Activated T-cell treated with anti-CD3 and anti-CD28 coated beads, Interleukin-2, amount 50 U/mL, for 72 hours (primary cell): ENCODE data around the gene OPCML. TPM values are rescaled to one million over a fixed set of nuclear protein-coding genes. Genes with fewer than 3 reads are reported as not detected.

Source experiments
- ATAC-seq, 2 donors: fragments of 150-1000 bp; cut with Tn5 transposase; replicated peaks in 1 of 2; 2 replicates each; pipeline ENCODE4 v1.10.0; 2021; ENCODE audit warnings: moderate library complexity in 2 of 2, mild to moderate bottlenecking in 1 of 2
- DNase-seq, 2 donors: peaks; one replicate each; pipeline ENCODE4 v3.0.0; 2021 to 2022; ENCODE audit warnings: mixed read lengths in 1 of 2
- H3K27ac Mint-ChIP-seq: one replicate; pipeline ENCODE4 v1.8.0; 2022; ENCODE audit warnings: mild to moderate bottlenecking, moderate library complexity, mixed read lengths
- H3K27me3 Mint-ChIP-seq: one replicate; pipeline ENCODE4 v1.8.0; 2022; ENCODE audit warnings: low read depth, mixed read lengths
- H3K36me3 Mint-ChIP-seq, 2 donors: one replicate each; pipeline ENCODE4 v1.8.0; 2022; ENCODE audit warnings: mixed read lengths in 2 of 2, mild to moderate bottlenecking in 1 of 2; ENCODE audit not compliant: insufficient read depth in 2 of 2
- H3K4me1 Mint-ChIP-seq: one replicate; pipeline ENCODE4 v1.8.0; 2022; ENCODE audit warnings: low read depth, mixed read lengths
- H3K4me3 Mint-ChIP-seq, 2 donors: one replicate each; pipeline ENCODE4 v1.8.0; 2022; ENCODE audit warnings: mild to moderate bottlenecking in 2 of 2, mixed read lengths in 2 of 2, moderate library complexity in 2 of 2
- H3K9me3 Mint-ChIP-seq, 2 donors: one replicate each; pipeline ENCODE4 v1.8.0; 2022; ENCODE audit warnings: mixed read lengths in 2 of 2
- total RNA-seq, 2 donors: library from RNA; stranded (reverse); gene quantifications; one replicate each; pipeline ENCODE4 v1.2.3, GENCODE V29; 2022

OPCML gene
- total RNA-seq, 2 donors from 2014 or later = not detected

DNA sequence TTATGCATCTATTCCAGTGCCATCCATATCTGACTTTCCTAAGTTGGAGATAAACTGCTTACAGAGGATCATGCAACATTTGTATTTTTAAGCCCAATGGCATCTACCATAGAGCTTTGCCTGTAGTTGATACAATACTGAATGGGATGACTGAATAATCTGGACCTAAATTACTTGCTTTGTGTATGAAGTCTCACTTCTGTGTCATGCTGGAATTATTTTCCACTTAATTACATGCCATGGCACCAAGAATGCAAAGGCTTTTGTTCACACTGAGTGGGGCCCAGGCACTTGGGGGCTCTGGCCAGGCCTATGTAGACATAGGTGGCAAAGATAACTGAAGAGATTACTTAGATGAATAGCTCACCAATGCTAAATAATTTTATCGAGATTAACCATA, 51.6 kb downstream of the OPCML start:
- no peak for DNase-seq
- H3K36me3 Mint-ChIP-seq = no peaks in the 10 kb centered on the region
- H3K4me1 Mint-ChIP-seq = no peaks in the 10 kb centered on the region
- H3K27ac Mint-ChIP-seq = no peak overlapping the region
- no peaks in the 10 kb centered on the region for H3K27me3 Mint-ChIP-seq
- no peak for ATAC-seq
- H3K9me3 Mint-ChIP-seq = peaks cover 7% of the 10 kb centered on the region in 2 donors
- H3K4me3 Mint-ChIP-seq = no peak overlapping the region

DNA sequence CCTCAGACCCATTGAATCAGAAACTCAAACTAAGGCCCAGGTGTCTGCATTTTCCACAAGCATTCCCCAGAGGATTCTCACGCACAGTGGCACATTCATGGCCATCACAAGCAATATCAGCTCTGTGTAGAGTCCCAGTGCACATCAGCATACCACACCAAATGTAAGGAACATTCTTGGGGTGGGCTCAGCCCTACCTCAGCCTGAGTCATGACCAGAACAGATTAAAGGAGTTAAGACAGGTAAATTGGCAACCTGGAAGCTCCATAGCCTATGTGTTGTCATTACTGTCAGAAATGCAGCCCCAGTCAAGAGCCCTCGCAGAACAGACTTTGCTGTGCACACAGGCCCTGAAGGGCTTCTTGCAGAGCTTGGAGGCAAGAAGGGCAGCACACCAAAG, 53.1 kb downstream of the OPCML start:
- Mint-ChIP-seq H3K4me3 (no peak overlapping the region), H3K9me3 (peaks cover 7 to 9% of the 10 kb centered on the region in 2 donors), H3K27me3 (no peaks in the 10 kb centered on the region), H3K27ac (no peak overlapping the region), H3K36me3 (no peaks in the 10 kb centered on the region), H3K4me1 (no peaks in the 10 kb centered on the region)
- ATAC-seq = no peak
- no peak for DNase-seq

DNA sequence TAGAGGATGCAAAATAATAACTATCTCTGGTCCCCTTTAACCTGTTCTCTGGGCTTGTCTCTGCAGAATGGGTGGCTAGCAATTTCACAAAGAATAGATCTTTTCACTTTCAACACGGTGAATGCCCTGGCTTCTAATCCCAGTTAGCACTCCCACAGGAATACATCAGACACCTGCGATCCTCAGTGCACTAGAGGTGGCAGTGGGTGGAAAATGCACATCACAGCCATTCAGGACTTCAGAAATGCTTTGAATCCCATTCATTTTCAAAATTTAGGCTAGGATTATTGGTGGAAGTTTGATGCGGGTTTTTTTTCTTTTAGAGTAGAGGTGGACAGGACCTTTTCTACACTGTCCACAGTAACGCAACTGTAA, 55.1 kb downstream of the OPCML start:
- H3K36me3 Mint-ChIP-seq = no peaks in the 10 kb centered on the region
- H3K4me3 Mint-ChIP-seq = no peak overlapping the region
- no peaks in the 10 kb centered on the region for H3K4me1 Mint-ChIP-seq
- no peak overlapping the region for H3K27ac Mint-ChIP-seq
- ATAC-seq (no peak), DNase-seq (no peak)
- H3K9me3 Mint-ChIP-seq = peaks cover 3 to 5% of the 10 kb centered on the region in 2 donors
- no peaks in the 10 kb centered on the region for H3K27me3 Mint-ChIP-seq

DNA sequence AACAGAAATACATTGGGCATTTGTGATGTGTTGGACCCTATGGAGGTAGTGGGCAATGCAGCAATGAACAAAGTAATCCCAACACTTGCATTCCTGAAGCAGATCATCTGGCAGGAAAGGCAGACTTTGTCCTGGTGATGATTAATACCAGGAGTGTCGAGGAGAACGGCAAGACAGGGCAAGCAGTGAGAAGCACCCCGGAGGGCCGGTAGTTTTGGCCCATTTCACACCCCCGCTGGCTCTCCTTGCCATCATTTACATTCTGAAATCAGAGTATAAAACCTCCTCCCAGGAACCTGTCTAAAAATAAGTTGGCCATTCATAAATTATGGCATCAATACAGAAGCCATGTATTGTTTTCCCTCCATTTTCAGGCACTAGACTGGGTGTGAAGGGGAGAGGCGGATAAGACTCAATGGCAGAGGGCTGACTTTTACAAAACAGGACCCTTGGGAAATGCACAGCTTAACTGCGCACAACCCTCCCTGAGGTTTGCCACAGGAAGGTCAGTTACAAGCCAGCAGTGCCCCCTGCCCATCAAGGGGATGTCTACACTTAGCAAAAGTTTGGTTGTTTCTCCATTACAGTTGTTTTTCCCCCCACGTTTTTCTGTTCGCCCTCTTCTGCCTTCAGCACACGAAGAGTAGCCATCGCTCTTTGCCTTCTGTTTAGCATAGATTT, 55.6 kb downstream of the OPCML start:
- Mint-ChIP-seq H3K9me3 (peaks cover 3 to 5% of the 10 kb centered on the region in 2 donors), H3K36me3 (no peaks in the 10 kb centered on the region)

DNA sequence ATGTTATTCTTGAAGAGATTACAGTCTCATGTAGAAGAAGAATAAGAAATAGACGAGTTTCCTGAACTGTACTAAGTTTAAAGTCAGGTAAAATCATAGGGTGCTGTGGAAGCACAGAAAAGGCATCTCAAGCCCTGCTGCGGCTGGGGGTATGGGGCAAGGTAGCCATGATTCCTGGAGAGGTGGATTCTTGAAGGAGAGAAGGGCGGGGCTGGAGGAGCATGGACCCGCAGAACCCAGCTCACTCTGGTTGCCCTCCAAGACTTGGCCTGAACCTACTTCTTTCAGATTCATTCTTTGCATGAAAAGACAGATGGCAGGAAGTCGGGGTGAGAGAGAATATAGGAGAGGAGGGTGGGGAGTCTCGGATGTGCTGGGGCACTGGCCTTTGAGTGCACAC, 57.8 kb downstream of the OPCML start:
- no peak overlapping the region for H3K4me3 Mint-ChIP-seq
- H3K36me3 Mint-ChIP-seq = no peaks in the 10 kb centered on the region
- peaks cover 2% of the 10 kb centered on the region in 2 donors for H3K9me3 Mint-ChIP-seq
- H3K4me1 Mint-ChIP-seq = no peaks in the 10 kb centered on the region
- H3K27ac Mint-ChIP-seq = no peak overlapping the region
- ATAC-seq (no peak), DNase-seq (no peak)
- no peaks in the 10 kb centered on the region for H3K27me3 Mint-ChIP-seq

More for the DNA sequence above, 55.6 kb downstream of the OPCML start:
- Mint-ChIP-seq H3K27me3 (no peaks in the 10 kb centered on the region), H3K27ac (no peak overlapping the region), H3K4me1 (no peaks in the 10 kb centered on the region), H3K4me3 (no peak overlapping the region)
- ATAC-seq = no peak
- DNase-seq = no peak

DNA sequence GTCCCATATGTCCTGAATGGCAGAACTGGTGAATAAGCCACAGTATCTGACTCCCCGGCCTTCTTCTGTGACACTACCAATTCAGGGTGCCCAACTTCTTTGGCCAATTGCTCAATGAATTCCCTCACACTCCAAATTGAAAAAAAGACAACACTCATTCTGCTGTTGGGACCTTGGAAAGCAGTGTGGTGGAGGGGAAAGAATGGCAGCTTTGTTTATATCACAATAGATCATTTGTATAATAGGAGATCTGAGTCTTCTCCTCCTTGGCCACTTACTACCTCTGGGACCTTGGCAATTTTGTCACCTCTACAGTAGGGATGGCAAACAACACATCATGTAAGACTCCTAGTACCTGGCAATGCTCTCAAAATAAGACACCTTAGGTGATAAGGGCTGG, 64.6 kb downstream of the OPCML start:
- Mint-ChIP-seq H3K4me1 (no peaks in the 10 kb centered on the region), H3K4me3 (no peak overlapping the region)
- no peak for ATAC-seq

DNA sequence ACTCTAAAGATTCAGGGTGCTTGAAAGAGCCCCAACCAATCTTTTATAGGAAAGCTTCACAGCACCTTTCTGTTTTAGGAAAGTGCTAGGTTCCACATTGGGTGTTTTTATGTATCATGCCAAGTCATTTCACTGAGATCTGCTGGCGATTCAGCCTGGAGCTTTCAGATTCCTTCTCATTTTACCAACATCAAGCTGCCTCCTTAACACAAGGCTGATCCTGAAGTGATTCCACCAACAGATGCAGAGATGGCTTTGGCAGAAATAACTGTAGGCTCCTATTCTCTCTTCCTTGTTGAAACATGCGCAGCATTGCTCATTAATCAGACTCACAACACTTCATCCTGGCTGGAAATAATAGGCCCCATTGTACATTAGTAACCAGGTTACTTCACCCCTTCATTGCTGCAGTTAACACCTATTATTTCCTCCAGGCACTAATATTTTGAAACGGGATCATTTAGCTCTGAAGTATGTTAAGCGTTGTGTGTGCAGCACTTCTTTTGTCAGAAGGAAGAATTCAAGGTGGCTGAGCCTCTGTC, 89.0 kb downstream of the OPCML start:
- no peak overlapping the region for H3K4me3 Mint-ChIP-seq
- H3K4me1 Mint-ChIP-seq = no peaks in the 10 kb centered on the region
- no peaks in the 10 kb centered on the region for H3K36me3 Mint-ChIP-seq
- no peak for DNase-seq
- no peaks in the 10 kb centered on the region for H3K27me3 Mint-ChIP-seq
- no peak for ATAC-seq
- H3K9me3 Mint-ChIP-seq = peaks cover 0 to 2% of the 10 kb centered on the region in 2 donors
- H3K27ac Mint-ChIP-seq = no peak overlapping the region

More for the DNA sequence above, 64.6 kb downstream of the OPCML start:
- DNase-seq = no peak
- peaks cover 0 to 2% of the 10 kb centered on the region in 2 donors for H3K9me3 Mint-ChIP-seq
- H3K36me3 Mint-ChIP-seq = no peaks in the 10 kb centered on the region
- H3K27ac Mint-ChIP-seq = no peak overlapping the region
- no peaks in the 10 kb centered on the region for H3K27me3 Mint-ChIP-seq

DNA sequence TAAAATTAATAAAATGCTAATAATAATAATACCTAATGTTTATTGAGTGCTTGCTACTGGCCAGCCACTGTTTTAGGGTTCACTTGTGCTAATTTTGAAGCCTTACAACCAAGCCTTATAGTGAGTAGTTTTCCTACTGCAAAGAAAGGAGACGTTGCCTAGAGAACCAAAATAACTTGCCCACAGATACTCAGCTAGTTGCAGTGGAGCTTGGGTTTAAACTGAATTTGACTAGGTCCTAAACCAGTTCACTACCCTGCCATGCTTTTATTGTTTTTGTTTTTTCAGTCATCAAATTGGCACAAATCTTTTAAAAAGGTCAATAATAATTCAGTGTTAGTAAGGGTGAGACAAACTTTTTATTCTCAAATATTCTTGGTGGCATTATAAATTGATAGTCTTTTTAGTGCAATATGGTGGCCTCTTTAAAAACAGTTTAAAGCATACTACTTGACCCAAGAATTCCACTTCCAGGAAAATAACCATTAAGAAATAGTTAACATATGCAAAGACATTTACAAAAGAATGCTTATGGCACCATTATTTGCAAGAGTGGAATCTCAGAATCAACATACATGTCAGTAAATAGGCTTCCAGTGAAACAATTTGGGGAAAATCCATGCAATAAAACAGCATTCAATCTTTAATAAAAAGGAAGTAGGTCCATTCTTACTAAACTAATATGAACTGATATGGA, 90.2 kb downstream of the OPCML start:
- DNase-seq (no peak), ATAC-seq (no peak)
- Mint-ChIP-seq H3K4me1 (no peaks in the 10 kb centered on the region), H3K4me3 (no peak overlapping the region), H3K27me3 (no peaks in the 10 kb centered on the region), H3K9me3 (no peaks in the 10 kb centered on the region), H3K36me3 (no peaks in the 10 kb centered on the region), H3K27ac (no peak overlapping the region)

DNA sequence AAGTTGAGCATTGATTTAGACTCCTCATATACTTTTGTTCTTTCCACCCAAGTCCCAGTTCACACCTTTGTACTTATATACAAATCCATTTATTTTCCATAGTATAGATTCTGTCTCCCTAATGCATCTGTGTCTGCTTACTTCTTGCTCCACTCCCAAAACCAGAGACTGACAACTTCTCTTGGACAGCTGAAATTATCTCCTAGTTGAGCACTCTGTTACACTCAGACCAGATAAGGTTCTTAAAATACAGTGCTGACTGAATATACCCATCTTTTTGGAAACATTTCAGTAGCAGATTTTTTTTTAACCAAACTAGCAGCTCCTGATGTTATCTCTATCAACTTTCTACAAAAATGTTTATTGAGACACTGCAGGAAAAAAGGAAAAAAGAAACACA, 106.3 kb downstream of the OPCML start:
- Mint-ChIP-seq H3K4me1 (no peaks in the 10 kb centered on the region), H3K27me3 (no peaks in the 10 kb centered on the region), H3K27ac (no peak overlapping the region), H3K4me3 (no peak overlapping the region), H3K9me3 (peaks cover 0 to 3% of the 10 kb centered on the region in 2 donors), H3K36me3 (no peaks in the 10 kb centered on the region)
- no peak for ATAC-seq
- DNase-seq = no peak

DNA sequence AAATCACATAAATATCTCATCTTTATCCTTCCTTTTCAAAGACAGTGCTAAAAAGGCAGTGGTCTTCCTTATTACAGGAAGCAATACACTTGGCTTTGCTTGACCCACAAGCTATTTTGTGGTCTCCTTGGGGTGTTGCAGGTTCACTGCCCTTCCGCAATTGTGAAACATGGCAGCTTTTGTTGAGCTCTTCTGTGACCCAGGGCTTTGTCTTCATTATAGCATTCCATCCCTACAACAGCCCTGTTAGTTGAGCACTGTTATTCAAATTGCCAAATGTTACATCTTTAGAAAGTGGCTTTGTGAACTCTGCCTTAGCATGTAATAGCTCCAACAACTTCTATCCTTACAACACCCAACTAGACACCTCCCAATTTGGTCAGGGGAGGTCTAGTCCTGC, 107.1 kb downstream of the OPCML start:
- Mint-ChIP-seq H3K4me1 (no peaks in the 10 kb centered on the region), H3K36me3 (no peaks in the 10 kb centered on the region), H3K27me3 (no peaks in the 10 kb centered on the region), H3K4me3 (no peak overlapping the region), H3K9me3 (peaks cover 0 to 5% of the 10 kb centered on the region in 2 donors), H3K27ac (no peak overlapping the region)
- DNase-seq (no peak), ATAC-seq (no peak)

DNA sequence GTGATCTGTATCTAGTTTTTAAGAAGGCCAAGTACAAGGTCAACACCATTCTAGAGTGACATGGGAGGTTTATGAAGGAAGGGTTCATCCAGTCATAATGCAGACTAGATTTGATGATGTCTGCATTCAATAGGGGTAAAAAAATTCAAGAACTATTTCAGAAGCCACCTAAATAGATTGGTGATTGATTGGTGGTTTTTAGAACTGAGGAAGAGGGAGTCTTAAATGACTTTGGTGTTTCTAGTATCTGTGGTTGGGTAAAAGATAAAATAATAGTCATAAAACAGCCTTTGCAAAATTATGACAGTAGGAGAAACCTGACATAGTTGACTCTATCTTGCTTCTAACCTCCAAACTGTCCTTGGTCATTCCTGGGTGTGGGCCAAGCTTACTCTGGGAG, 114.1 kb downstream of the OPCML start:
- Mint-ChIP-seq H3K4me3 (no peak overlapping the region), H3K27ac (no peak overlapping the region), H3K4me1 (no peaks in the 10 kb centered on the region), H3K27me3 (no peaks in the 10 kb centered on the region), H3K36me3 (no peaks in the 10 kb centered on the region), H3K9me3 (peaks cover 4 to 7% of the 10 kb centered on the region in 2 donors)
- ATAC-seq (no peak), DNase-seq (no peak)

DNA sequence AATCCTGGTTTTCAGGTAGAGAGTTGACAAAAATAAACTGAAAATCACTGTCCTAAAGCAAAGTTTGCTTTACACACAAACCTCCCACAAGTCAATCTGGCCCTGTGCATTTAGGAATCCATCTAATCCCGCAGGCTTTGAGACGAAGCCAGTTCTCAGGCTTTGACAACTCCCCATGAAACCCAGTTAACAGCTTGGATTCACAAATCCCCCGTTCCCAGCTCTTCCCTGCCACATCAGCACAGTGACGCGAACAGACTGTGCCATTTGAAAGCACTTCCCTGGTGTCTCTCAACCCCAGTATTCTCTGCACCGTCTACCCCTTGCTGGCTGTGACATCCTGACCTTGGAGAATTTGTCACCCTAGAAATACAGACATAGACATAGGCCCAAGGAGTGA, 117.8 kb downstream of the OPCML start:
- no peak for DNase-seq
- no peak overlapping the region for H3K4me3 Mint-ChIP-seq
- H3K27me3 Mint-ChIP-seq = no peaks in the 10 kb centered on the region
- peaks cover 2 to 7% of the 10 kb centered on the region in 2 donors for H3K9me3 Mint-ChIP-seq
- no peaks in the 10 kb centered on the region for H3K4me1 Mint-ChIP-seq
- no peak for ATAC-seq
- no peak overlapping the region for H3K27ac Mint-ChIP-seq
- no peaks in the 10 kb centered on the region for H3K36me3 Mint-ChIP-seq

DNA sequence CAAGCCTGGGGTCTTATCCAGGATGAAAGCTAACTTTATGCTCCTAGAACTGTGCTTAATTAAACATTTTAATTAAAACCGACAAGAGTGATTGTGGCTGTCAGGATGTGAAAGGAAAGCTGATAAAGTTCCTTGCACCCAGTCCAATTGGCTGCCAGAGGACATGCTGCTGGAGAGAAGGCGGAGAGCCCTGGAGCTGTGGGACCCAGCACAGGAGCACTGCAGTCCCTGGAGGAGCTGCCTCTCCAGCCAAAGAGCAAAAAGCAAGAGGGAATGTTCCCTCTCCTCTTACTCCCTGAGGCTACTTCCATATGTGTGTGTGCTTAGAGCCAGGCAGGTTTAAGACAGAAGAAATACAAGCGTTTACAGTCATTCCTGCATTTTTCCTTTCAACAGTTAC, 118.6 kb downstream of the OPCML start:
- H3K27me3 Mint-ChIP-seq = no peaks in the 10 kb centered on the region
- no peak overlapping the region for H3K4me3 Mint-ChIP-seq
- no peak for DNase-seq
- no peak for ATAC-seq
- H3K36me3 Mint-ChIP-seq = no peaks in the 10 kb centered on the region
- peaks cover under 1 to 3% of the 10 kb centered on the region in 2 donors for H3K9me3 Mint-ChIP-seq
- H3K27ac Mint-ChIP-seq = no peak overlapping the region
- no peaks in the 10 kb centered on the region for H3K4me1 Mint-ChIP-seq
